Inferior parietal cortex (tissue), 1 donor: Measurements from ENCODE around the gene MBD5.

Experiments
- DNase-seq: peaks from one replicate; pipeline ENCODE4 v3.0.0-alpha.2; 2016; ENCODE audit errors: extremely low spot score

Gene MBD5

GRCh38 chr2:148221166-148221565, 200.3 kb downstream of the MBD5 start:
- no peak for DNase-seq

DNA sequence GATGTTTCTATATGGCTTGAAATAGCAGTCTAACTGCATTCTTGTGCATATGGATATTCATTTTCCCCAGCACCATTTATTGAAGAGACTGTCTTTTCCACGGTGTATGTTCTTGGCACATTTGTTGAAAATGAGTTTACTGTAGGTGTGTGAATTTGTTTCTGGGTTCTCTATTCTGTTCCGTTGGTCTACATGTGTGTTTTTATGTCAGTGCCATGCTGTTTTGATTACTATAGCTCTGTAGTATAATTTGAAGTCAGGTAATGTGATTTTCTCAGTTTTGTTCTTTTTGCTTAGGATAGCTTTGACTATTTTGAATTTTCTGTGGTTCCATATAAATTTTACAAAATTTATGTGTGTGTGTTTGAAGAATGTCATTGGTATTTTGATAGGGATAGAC, 201.0 kb downstream of the MBD5 start:
- DNase-seq: no peak

GRCh38 chr2:148231858-148232257, 211.0 kb downstream of the MBD5 start:
- DNase-seq: no peak

DNA sequence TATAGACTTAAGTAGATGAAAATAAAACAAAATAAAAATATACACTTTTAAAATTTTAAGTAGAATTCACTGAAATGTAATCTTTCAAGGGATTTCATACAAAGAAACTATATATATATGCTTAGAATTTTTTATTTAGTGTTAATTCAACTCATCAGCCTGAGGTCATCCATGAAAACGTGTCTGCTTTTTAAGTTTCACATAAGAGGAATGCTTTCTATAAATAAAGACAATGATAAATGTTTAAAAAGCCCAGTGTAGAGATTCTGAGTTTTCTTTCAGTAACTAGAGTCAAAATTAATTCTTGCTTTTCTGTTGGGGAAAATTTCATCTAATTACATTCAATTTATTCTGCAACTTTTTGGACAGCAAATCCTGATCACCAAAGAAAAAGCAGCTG, 213.3 kb downstream of the MBD5 start:
- no peak for DNase-seq

DNA sequence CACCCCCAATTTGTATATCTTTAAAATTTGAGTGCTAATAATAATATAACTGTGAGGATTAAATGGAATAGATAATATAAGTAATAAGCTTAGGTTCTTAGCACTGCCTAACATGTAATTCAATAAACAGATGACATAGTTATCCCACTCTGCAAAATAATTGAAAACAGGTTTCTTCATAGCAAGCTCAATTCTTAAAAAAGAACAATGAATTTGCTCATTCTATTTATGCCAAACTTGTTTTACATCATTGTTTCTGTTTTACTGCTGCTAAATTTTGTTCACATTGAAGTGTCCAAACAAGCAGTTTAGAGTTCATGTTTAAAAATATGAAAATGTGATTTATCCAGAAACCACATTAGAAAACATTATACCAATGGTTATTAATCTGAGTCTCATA, 217.0 kb downstream of the MBD5 start:
- no peak for DNase-seq

GRCh38 chr2:148238561-148238960, 217.7 kb downstream of the MBD5 start:
- no peak for DNase-seq

GRCh38 chr2:148240838-148241237, 219.9 kb downstream of the MBD5 start:
- DNase-seq: no peak

DNA sequence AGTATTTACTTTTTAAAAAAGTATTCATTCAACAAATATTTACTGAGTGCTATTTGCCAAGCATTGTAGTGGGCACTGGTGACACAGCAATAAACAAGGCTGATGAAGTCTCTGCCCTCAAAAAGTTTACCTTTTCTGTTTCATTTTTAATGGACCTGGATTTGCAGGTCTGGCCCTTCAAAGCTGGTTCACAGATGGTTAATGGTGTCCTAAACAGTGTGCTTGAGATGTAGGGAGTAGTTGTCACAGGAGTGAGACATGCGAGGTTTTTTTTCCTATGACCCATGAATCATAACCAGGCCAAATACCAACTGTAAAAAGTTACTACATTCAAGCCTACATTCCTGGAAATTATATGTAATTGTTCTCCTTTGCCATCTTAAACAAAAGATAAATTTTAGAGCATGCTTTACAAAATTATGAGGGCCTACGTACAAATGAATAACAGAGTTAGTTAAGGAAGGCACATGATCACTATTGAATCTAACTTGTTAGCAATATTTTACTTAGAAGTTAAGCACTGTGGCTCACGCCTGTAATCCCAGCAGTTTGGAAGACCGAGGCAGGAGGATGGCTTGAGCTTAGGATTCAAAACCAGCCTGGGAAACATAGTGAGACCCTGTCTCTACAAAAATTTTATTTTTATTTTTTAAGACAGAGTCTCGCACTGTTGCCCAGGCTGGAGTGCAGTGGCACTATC, 223.9 kb downstream of the MBD5 start:
- DNase-seq: no peak

- no peak for DNase-seq
These were observed 231.1 kb downstream of the MBD5 start for GRCh38 chr2:148251993-148252392.

GRCh38 chr2:148252646-148253045, 231.8 kb downstream of the MBD5 start:
- DNase-seq: no peak

- DNase-seq: no peak
These were observed 232.8 kb downstream of the MBD5 start for GRCh38 chr2:148253685-148254084.

GRCh38 chr2:148255929-148256328, 235.0 kb downstream of the MBD5 start:
- no peak for DNase-seq

- DNase-seq: no peak
These were observed 236.4 kb downstream of the MBD5 start for GRCh38 chr2:148257276-148257675.

GRCh38 chr2:148258124-148258523, 237.2 kb downstream of the MBD5 start:
- DNase-seq: no peak

DNA sequence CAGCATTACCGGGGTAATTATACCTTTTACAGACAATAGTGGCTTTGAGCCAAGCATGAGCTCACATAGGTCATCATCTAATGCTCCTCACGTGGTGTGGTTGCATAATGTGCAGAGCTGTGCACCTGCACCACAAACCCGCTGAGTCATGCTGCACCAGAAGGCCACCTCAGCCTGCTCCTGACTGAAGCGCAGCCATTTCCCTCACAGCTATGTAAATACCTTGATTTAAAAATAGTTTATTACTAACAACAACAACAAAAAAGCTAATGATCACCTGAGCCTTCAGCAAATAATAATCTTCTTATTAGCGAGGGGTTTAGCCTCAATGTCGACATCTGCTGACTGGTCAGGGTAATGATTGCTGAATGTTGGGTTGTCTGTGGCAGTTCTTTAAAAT, 238.8 kb downstream of the MBD5 start:
- no peak for DNase-seq

DNA sequence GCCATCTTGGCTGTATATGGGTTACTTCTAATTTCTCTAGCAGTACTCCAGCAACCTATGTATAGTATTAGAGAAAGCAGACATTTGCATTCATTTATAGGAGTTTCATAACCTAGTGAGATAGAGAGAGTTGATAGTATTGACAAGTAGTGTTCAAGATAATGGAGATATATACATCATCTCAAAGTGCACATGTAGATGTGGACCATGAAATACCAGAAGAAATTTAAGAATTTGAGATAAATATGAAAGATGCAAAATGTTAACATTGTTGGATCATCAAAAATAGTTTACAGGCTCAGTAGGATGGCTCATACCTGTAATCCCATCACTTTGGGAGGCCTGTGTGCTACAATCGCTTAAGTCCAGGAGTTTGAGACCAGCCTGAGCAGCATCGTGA, 243.0 kb downstream of the MBD5 start:
- DNase-seq: no peak

GRCh38 chr2:148273158-148273691, 252.3 kb downstream of the MBD5 start:
- no peak for DNase-seq

DNA sequence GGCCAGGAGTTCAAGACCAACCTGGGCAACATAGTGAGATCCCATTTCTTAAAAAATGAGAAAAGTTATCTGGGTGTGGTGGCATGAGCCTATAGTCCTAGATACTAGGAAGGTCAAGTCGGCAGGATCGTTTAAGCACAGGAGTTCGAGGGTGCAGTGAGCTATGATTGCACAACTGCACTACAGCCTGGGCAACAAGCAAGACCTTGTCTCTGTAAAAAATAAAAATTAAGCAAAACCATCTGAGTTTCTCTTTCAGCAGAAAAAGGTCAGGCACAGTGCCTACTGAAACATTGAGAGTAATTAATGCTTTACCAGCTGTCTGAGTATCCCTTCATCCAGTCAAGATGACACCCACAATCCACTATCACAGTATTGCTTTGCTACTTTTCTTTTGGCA, 258.3 kb downstream of the MBD5 start:
- no peak for DNase-seq

DNA sequence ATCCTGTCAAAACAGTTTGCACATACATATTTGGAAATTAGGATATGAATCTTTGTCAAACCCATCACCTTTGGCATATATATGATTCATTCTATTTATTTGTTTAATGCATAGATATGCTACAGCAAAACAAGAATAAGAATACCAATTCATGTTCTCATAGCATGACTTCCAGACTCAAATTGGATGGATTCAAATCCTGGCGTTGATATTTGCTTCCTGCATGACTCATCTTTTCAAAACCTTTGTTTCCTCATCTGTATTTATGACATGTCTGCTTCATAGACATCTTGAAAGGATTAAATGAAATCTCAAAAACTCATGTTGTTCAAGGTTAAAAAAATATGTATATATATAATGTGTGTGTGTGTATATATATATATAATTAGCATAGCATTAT, 261.3 kb downstream of the MBD5 start:
- no peak for DNase-seq

DNA sequence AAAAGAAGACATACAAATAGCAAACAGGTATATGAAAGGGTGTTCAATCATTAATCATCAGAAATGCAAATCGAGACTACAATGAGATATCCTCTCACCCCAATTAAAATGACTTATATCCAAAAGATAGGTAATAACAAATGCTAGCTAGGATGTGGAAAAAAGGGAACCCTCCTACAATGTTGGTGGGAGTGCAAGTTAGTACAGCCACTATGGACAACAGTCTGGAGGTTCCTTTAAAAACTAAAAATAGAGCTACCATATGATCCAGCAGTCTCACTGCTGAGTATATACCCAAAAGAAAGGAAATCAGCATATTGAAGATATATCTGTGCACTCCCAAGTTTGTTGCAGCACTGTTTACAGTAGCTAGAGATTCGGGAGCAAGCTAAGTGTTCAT, 271.5 kb downstream of the MBD5 start:
- DNase-seq: no peak

- DNase-seq: no peak
These were observed 277.3 kb downstream of the MBD5 start for GRCh38 chr2:148298196-148298595.

GRCh38 chr2:148299616-148300015, 278.7 kb downstream of the MBD5 start:
- no peak for DNase-seq

DNA sequence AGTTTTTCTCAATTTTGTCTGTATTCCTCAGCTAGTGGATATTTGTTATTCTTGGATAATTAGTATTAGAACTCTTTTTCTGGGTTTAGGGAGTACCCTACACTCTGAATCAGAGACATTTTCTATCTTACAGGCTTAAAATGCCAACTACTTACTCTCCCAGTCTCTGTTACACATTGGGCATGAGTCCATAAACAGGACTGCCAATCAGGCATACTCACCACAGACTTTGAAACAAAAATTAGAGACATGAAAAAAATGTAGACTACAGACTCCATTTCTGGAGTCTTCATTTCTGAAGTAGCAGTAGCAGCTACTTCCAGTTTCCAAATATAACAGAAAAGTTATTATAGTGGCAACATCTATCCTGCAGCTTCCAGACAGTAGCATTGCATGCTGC, 279.7 kb downstream of the MBD5 start:
- no peak for DNase-seq

DNA sequence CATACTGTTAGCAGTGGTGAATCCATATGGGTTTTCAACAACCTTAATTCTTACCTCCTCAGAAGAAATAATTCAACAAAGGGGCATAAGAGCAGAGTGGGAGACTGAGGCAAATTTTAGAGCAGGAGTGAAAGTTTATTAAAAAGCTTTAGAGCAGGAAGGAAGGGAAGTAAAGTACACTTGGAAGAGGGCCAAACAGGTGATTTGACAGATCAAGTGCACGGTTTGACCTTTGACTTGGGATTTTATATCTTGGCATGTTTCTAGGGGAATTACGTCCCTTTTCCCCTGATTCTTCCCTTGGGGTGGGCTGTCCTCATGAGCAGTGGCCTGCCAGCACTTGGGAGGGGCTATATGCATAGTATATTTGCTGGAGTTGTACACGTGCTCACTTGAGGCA, 280.5 kb downstream of the MBD5 start:
- no peak for DNase-seq
